Measurements from ENCODE around the gene FBF1. TPM values are rescaled to one million over a fixed set of nuclear protein-coding genes. Genes with fewer than 3 reads are reported as not detected.

Gene FBF1
- total RNA-seq, 1 donor from 2014 or later: 15.1 TPM

- no peak for DNase-seq
- peaks cover 23% of the 10 kb centered on the region for H3K4me1 Mint-ChIP-seq
- CTCF ChIA-PET: no interaction called here
- intact Hi-C loops (cut with micrococcal nuclease): no loop called here
- POLR2A ChIA-PET: no interaction called here
- no peak for TF ChIP-seq CTCF (IDR thresholded peaks at IDR 0.05)
- H3K27ac Mint-ChIP-seq: no peak overlapping the region
- H3K4me3 Mint-ChIP-seq: no peak overlapping the region
- no peak for ATAC-seq (ENCODE audit: low read depth)
- no peaks in the 10 kb centered on the region for H3K9me3 Mint-ChIP-seq
- H3K27me3 Mint-ChIP-seq: no peaks in the 10 kb centered on the region
- peaks cover 40% of the 10 kb centered on the region for H3K36me3 Mint-ChIP-seq (ENCODE audit: low read depth)
Measured at GRCh38 chr17:75899353-75899752, 41.5 kb downstream of the FBF1 start.

- H3K27ac Mint-ChIP-seq: no peak overlapping the region
- H3K4me3 Mint-ChIP-seq: no peak overlapping the region
- no peak for ATAC-seq (ENCODE audit: low read depth)
- no peak for TF ChIP-seq CTCF (IDR thresholded peaks at IDR 0.05)
- POLR2A ChIA-PET: interaction anchor here (0.7 to 1.3 kb wide), 2 partner anchors 21 to 40 kb away, joined by 4 read pairs; no protein-coding TSS in a partner anchor
- intact Hi-C loops (cut with micrococcal nuclease): no loop called here
- no peaks in the 10 kb centered on the region for H3K9me3 Mint-ChIP-seq
- peaks cover 40% of the 10 kb centered on the region for H3K36me3 Mint-ChIP-seq (ENCODE audit: low read depth)
- DNase-seq: no peak
- H3K4me1 Mint-ChIP-seq: peaks cover 26% of the 10 kb centered on the region
- H3K27me3 Mint-ChIP-seq: no peaks in the 10 kb centered on the region
- CTCF ChIA-PET: no interaction called here
Measured at GRCh38 chr17:75898791-75899190, 42.1 kb downstream of the FBF1 start.

GRCh38 chr17:75898065-75898464, 42.8 kb downstream of the FBF1 start:
- POLR2A ChIA-PET: interaction anchor here (0.6 to 3.7 kb wide), 6 partner anchors 11 to 118 kb away, joined by 3 to 53 read pairs (median 4); partner anchors contain the start of gene WBP2
- Mint-ChIP-seq H3K4me1 (peaks cover 27% of the 10 kb centered on the region), H3K27ac (no peak overlapping the region), H3K9me3 (no peaks in the 10 kb centered on the region), H3K27me3 (no peaks in the 10 kb centered on the region), H3K4me3 (peak overlapping the region; percentile 28), H3K36me3 (ENCODE audit: low read depth) (peaks cover 40% of the 10 kb centered on the region)
- CTCF ChIA-PET: interaction anchor here (1.0 kb wide), 1 partner anchor 42 kb away, joined by 4 read pairs; no protein-coding TSS in a partner anchor
- ATAC-seq (ENCODE audit: low read depth) (no peak), DNase-seq (no peak)
- intact Hi-C loops (cut with micrococcal nuclease): no loop called here
- TF ChIP-seq CTCF (IDR thresholded peaks at IDR 0.05): no peak

GRCh38 chr17:75897160-75898019, 43.5 kb downstream of the FBF1 start:
- no peak for TF ChIP-seq CTCF (IDR thresholded peaks at IDR 0.05)
- intact Hi-C loops (cut with micrococcal nuclease): loop anchor here (2.0 kb wide), 1 partner anchor 119 kb away; a partner anchor contains a TSS
- ATAC-seq (ENCODE audit: low read depth) (no peak), DNase-seq (no peak)
- ChIA-PET POLR2A (interaction anchor here (1.0 to 3.7 kb wide), 14 partner anchors 8 to 829 kb away, joined by 3 to 53 read pairs (median 16); partner anchors contain the start of genes GALK1, JMJD6, METTL23 and MRPL38), CTCF (interaction anchor here (0.7 to 2.1 kb wide), 11 partner anchors 8 to 144 kb away, joined by 3 to 12 read pairs (median 4); partner anchors contain the start of genes MRPL38 and WBP2)
- H3K36me3 Mint-ChIP-seq (ENCODE audit: low read depth): peaks cover 39% of the 10 kb centered on the region
- peaks cover 27% of the 10 kb centered on the region for H3K4me1 Mint-ChIP-seq
- no peaks in the 10 kb centered on the region for H3K27me3 Mint-ChIP-seq
- H3K27ac Mint-ChIP-seq: peak overlapping the region; percentile 41
- H3K9me3 Mint-ChIP-seq: no peaks in the 10 kb centered on the region
- peak overlapping the region; percentile 76 for H3K4me3 Mint-ChIP-seq
